Glomerular endothelial cell (primary cell): ENCODE data around the gene RBM19. TPM values are rescaled to one million over a fixed set of nuclear protein-coding genes. Genes with fewer than 3 reads are reported as not detected.

Experiments
- DNase-seq: peaks from one replicate; pipeline ENCODE4 v3.0.0-alpha.2; 2011; ENCODE audit warnings: low read depth, low spot score; ENCODE audit errors: extremely low read depth
- total RNA-seq: library from RNA; depleted of rRNA; stranded (reverse); fragments of >200 nt; gene quantifications from 2 replicates; pipeline ENCODE4 v1.2.3, GENCODE V29; 2015

RBM19 gene
- total RNA-seq, 1 donor from 2014 or later, result 24.3 TPM

DNA sequence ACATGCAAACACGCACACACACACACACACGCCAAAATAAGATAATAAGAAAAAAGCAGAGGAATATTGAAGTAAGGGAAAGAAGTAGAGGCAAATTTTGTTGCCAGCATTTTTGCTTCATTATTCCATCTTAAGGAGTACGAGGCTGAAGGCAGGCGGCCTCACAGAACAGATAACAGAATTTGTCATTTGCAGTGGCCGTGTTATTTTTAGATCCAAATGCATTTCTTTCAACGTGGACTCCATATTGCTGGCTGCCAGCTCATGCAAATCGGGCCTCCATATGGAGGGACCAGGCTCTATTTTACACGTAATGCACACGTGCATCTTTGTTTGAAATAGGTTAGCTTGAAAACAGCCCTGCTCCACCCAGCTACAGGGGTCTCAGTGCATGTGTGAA is 172.9 kb downstream of the RBM19 start:
- no peak for DNase-seq

DNA sequence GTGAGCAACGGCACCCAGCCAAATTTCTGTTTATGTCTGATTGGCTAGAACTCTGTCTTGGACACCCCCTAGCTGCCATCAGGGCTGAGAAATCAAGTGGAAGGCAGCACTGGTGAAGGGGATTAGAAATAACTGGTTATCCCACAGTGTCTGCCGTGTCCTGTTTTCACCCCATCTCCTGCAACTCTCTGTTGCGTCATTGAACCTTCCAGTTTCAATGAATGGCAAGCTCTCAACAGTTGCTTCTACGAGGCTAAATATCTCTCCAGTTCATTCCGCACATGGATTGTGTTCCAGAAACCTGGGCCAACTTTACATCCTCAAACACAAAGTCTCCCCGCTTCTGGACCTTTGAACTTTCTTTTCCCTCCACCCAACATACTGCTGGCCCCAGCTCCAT is 173.7 kb downstream of the RBM19 start:
- DNase-seq, result no peak

DNA sequence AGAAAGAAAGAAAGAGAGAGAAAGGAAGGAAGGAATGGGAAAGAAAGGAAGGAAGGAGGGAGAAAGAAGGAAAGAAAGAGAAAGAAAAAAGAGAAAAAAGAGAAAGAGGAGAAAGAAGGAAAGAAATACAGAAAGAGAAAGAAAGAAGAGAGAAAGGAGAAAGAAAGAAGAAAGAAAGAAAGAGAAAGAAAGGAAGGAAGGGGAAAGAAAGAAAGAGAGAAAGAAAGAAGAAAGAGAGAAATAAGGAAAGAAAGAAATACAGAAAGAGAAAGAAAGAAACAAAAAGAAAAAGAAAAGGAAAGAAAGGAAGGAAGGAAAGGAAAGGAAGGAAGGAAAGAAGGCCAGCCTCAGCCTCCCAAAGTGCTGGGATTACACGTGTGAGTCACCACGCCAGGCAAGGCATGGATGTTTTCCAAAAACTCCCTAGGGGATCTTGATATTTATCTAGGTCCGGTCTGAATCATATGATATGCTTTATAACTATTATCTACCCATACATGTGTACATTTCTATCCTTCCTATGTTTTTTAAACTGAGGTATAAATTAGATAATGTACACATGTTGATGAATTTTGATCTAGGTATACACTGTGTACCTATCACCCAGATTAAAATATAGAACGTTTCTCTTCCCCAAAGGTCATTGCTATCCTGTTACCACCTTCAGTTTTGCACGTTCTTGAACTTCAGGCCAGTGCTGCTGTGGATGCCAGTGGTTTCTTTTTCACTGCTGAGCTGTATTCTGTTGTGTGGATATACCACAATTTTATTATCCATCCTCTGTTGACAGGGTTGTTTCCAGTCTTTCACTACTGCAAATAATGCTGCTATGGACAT is 177.9 kb downstream of the RBM19 start:
- no peak for DNase-seq

DNA sequence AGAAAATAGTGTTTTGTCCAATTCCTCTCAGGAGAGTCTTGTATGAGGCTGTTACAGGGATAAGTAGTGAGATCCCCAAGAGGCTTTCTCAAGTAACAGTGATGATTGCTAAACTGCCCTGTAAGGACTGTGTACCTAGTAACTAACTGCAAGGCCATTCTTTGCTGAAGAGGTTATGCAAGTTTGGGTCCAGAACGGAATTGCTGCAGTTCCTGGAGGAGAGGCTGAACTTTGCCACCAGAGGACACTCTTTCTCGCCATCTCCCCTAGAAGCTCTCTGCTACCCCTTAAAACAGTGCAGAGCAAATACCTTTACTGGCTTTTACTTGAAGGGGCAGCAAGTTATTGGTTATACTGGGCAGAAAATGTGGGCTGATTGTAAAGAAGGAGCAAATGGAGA is 180.0 kb downstream of the RBM19 start:
- DNase-seq, result no peak

DNA sequence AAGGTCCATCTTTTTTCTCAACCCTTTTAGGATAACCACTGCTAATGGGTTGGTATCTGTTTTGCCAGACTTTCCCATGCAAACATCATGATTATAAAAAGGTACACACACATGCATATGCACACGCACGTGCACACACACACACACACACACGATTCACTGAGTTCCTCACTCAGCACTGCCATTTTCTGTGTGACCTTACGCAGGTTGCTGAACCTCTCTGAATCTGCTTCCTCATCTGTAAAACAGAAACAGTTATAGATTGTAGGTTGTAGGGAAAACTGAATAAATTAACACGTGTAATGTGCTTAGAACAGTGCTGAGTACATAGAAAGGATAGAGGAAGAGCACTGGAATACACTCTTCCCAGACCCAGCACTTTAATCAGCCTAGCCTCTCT is 182.3 kb downstream of the RBM19 start:
- DNase-seq, result no peak

DNA sequence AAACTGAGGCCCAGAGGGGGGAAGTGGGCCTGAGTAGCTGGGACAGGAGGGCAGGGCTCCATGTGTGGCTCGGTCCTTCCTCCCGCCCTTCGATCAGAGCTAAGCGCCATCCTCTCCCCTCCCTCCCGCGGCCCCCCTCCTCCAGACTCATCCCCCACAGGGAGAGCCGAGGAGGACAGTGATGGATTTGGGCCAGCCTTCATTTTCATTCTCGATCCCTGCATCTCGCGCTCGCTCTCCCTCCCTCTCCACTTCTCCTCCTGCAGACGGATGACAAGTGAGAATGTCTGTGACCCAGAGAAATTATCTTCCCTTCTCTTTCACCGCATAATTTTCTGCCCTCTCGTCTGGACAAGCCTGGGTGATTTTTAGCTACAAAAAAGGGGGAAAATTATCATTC is 183.3 kb downstream of the RBM19 start:
- no peak for DNase-seq

DNA sequence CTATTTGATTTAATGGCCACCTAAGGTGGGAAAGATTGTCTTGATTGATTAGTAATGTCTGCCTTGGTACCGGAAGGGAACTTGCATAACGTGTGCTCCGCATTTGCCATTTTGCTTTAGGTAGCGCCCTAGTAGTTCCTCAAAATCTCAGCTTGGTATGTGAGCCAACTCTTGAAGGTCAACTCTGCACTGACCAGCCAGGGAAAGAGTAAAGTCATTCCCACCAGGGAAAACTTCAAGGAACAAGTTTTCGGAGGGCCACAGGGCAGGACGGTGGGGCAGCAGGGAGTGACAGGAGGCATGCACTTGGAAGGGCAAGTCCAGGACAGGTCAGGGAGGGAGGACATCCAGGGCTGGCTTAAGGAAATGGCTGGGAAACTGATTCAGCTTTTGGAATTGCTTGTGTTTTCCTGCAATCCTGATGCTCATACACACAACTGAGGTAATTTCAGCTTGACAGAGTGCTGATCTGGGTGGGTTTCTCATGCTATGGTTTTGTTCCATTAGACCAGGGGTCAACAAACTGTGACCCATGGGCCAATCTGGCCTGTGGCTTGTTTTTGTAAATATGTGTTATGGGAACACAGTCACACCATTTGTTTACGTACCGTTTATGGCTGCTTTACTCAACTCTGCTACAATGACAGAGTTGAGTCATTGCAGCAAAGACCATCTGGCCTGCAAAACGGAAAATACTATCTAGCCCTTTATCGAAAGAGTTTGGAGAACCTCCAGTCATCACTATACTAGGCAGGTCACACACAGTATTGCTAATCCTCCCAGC is 184.5 kb downstream of the RBM19 start:
- DNase-seq, result peak; percentile 9

DNA sequence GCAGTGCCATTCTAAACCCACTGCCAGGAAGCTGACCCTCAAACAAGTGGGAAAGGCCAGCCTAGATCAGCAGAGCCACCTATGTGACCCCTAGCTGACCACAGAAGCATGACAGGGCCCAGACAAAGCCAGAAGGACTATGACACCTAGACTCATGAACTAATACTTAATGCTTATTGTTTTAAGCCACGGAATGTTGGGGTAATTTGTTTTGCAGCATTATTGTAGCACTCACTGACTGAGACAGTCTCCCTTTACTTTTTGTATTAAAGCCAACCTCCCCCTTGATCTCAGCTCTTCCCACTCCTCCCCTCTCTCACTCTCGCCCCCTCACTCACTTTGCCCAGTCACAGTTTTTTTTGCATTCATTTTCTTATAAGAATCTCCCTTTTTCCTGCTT is 186.4 kb downstream of the RBM19 start:
- DNase-seq, result no peak

DNA sequence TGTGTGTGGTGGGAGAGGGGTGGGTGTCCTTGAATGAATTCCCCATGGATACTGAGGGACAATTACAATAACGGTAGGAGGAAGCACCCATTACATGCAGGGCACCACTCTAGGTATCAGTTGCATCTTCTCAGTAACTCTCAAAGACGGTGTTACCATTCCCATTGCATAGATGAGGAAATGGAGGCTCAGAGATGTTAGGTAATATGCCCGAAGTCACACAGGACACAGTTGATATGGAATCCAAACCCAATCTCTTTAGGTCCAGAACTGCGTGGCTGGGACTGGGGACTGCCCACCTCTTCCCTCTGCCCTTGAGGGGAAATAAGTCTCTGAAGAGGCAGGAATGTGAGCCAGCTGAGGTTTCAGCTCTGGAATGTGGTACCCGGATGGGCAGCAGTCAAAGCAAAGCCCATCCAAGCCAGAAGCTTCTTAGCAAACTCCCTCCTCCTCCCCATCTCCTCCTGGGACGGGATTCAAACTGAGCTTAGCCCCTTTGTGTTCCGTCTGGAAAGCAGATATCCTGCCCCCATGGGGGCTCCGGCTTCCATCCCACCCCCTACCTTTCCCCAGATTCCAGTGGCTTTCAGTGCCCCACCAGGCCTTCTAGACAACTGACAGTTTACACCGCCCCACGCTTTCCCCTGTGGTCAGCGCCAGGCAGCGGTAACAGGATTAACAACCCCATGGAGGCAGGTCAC is 187.5 kb downstream of the RBM19 start:
- no peak for DNase-seq

DNA sequence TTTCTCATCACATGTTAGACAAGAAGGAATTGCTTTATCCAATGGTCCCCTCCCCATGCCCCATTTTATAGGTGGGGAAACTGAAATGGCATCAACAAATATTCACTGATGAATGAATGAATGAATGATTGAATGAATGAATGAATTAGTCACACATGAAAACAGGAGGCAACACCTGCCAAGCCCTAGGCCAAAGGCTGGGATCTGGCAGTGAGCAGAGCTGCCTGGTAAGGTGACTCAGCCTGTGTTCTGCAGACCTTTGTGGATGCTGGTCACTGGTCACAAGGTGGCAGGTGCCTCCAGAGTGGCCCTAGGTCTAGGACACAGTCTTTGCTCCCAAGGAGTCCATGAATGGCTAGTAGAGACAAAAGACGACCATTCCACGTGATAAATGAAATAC is 188.4 kb downstream of the RBM19 start:
- DNase-seq, result no peak

DNA sequence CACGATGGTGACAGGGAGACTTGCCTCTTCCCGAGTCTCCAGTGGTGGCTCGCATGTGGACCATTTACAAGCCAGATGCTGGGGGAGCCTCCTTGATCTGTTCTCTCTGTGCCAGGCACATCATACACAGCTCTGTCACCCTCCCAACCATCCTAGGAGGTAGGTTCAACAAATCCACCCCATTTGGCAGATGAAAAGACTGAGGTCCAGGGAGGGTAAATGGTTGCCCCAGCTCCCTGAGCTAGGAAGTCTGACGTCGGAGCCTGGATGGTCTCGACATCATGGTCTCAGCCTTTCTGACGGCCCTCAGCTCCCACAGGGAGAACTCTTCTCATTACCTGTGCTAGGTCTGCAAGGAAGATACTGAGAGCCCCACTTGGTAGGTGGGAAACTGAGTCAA is 189.6 kb downstream of the RBM19 start:
- no peak for DNase-seq

DNA sequence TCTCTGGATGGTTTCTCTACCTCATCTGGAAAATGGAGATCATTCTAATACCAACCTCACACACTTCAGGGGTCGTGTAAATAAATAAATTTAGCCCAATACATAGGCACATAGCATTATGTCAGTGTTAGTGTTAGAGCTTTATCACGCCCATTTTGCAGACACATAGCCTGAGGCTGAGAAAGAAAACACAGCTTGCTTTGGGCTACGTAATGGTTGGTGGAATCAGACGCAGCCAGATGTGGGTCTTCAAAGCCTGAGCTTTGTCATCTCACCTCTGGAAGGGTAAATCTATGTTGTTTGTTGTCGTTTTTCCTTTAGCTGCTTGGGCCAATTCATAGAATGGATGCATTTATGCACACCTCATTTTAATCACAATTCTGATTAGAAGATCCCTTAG is 191.6 kb downstream of the RBM19 start:
- no peak for DNase-seq

DNA sequence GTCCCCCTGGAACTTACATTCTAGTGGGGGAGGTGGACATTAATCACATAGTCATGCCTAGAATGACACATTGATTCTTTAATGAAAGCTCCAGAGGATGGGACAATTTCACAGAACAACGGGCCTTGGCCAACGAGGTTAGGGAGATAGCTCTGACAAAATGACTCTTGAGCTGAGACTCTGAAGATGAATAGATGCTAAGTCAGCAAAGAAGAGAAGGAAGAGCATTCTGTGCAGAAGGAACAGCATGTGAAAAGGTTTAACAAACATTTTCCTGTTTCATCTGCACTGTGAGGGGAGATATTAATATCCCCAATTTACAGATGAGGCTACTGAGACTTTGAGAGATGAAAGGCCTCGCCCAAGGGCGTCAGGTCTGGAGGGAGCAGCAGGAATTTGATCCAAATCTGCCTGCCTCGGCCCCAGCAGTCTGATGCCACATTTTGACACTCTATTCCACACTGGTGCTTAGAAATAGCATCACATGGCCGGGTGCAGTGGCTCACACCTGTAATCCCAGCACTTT is 193.6 kb downstream of the RBM19 start:
- DNase-seq, result no peak

DNA sequence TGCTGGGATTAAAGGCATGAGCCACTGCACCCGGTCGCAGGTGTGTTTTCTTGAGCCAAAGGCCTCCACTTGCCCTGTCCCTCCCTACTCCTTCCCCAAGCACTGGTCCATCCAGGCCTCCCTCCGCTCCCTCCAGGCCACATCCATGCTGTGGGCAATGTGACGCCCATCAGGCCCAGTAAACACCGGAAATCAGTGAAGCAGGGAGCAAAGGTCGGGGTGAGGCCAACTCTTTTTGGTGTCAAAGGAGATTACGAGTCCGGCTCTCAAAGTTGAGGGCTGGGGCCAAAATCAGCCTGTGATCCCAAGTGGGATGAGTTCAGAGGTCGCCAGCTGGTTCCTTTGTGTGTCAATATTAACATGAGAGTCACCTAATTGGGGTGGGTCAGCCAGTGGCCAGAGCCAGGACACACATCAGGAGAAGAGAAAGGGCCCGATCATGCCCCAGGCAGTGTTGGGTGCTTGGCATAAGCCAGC is 195.7 kb downstream of the RBM19 start:
- DNase-seq, result no peak

DNA sequence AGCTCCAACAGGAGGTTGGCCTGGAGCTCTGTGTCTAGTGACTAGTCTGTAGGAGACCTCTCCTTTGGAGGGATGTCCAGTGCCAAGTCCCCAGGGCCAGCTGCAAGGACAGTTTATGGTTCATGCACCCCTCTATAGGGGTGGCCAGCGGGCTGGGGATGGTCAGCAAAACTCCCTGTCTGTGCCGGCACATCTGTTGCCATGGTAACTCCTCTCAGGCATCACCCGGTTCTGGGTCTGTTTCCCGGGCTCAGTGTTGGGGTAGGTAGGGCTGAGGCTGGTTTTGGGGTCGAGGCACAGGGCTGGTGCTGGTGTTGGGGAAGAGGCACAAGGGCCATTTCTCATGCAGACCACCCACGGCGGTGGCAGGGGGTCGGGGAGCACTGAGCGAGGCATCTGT is 196.8 kb downstream of the RBM19 start:
- DNase-seq, result no peak

DNA sequence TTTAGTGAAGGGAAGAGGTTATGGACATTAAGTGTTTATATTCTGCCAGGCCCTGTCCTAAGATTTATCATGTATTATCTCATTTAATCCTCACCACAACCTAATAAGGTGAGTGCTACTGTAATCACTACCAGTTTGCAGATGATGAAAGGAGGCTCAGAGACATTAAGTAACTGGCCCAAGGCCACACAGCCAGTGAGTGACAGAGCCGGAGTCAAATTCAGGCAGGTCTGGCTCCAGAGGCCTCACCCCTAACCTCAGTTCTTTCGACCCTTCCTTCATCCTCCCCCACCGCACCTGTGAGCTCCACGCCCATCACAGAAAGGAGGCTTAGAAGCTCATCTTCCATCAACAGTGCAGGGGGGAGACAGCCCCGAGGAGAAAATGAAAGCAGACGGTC is 197.3 kb downstream of the RBM19 start:
- DNase-seq, result no peak

DNA sequence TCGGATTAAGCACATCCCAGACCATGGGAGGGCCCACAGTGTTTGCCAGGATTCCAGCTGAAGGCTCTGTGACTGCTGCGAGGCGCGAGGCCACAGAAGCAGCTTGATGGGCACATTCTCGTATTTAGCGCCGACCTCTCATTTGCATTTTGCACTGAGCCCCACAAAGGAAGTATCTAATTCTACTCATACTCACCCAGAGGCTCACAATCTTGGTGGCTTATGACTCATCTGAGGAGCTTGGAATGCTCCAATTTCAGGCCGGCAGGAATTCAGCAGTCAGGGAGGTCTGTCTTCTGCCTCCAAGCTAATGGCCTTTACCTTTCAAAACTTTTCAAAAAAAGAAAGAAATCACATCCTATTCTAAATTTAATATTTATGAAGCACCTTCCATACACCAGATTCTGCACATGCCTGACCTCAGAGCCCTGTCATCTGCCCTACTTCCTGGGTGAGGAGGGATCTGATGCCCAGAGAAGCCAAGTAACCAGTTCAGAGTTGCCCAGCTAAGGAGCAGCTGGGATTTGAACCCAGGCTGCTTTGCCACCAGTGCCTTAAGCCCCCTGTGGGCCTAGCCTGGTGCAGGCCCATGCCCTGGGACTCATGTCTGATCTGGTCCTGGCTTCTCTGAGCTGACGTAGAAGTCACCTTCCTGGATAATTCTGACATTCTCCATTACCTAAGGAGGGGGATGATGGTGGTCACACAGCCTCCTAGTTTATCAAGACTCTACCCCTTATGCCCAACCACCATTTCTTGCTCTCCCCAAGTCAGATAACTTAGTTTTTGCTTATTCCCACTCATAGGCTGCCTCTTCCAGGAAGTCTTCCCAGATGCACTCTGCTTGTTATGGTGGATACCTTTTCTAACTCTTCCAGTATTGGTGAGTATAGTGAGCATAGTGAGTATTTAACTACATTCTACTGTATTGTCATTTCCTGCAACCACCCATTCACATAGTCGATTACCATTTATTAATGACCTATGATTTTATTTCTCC is 198.9 kb downstream of the RBM19 start:
- DNase-seq, result no peak
